Endothelial cell (in vitro differentiated cells): Measurements from ENCODE around the gene DOK5. TPM values are rescaled to one million over a fixed set of nuclear protein-coding genes. Genes with fewer than 3 reads are reported as not detected.

ENCODE experiments used
- DNase-seq: peaks from one replicate; pipeline ENCODE4 v3.0.0; 2021; ENCODE audit warnings: low spot score
- H3K27ac Mint-ChIP-seq: one replicate; pipeline ENCODE4 v1.8.0; 2021; ENCODE audit warnings: mixed read lengths, inconsistent platforms; ENCODE audit not compliant: unreplicated experiment
- H3K27me3 Mint-ChIP-seq: one replicate; pipeline ENCODE4 v1.8.0; 2021; ENCODE audit warnings: mild to moderate bottlenecking, moderate library complexity, mixed read lengths, inconsistent platforms; ENCODE audit not compliant: unreplicated experiment
- H3K36me3 Mint-ChIP-seq: one replicate; pipeline ENCODE4 v1.8.0; 2021; ENCODE audit warnings: mild to moderate bottlenecking, low read depth, mixed read lengths, inconsistent platforms; ENCODE audit not compliant: unreplicated experiment
- H3K4me1 Mint-ChIP-seq: one replicate; pipeline ENCODE4 v1.8.0; 2021; ENCODE audit warnings: mild to moderate bottlenecking, mixed read lengths, inconsistent platforms; ENCODE audit not compliant: unreplicated experiment
- H3K4me3 Mint-ChIP-seq: one replicate; pipeline ENCODE4 v1.8.0; 2021; ENCODE audit warnings: mild to moderate bottlenecking, mixed read lengths, inconsistent platforms; ENCODE audit not compliant: unreplicated experiment
- H3K9me3 Mint-ChIP-seq: one replicate; pipeline ENCODE4 v1.8.0; 2021; ENCODE audit warnings: mixed read lengths, inconsistent platforms; ENCODE audit not compliant: unreplicated experiment
- CTCF ChIP-seq: fragments of 200-600 bp; sonication (generic); IDR thresholded peaks from one replicate; pipeline ENCODE4 v1.5.0; 2021; ENCODE audit warnings: antibody characterized with exemption; ENCODE audit not compliant: unreplicated experiment
- total RNA-seq: library from RNA; stranded (reverse); fragmentation: NEBNext Ultra II Directional; extraction: Animal tissue kit (Norgen Biotek cat#: 25700); gene quantifications from one replicate; pipeline ENCODE4 v1.2.1, GENCODE V29; 2021; ENCODE audit not compliant: unreplicated experiment

DOK5 gene
- total RNA-seq, 1 donor from 2014 or later: 0.26 TPM

- Mint-ChIP-seq H3K27ac (peak overlapping the region; percentile 38), H3K9me3 (peaks cover 18% of the 10 kb centered on the region), H3K36me3 (no peaks in the 10 kb centered on the region), H3K27me3 (peaks cover 1% of the 10 kb centered on the region), H3K4me3 (no peak overlapping the region), H3K4me1 (no peaks in the 10 kb centered on the region)
- DNase-seq: no peak
- TF ChIP-seq CTCF: no peak
These were observed 206.5 kb downstream of the DOK5 start for GRCh38 chr20:54681869-54682268.

GRCh38 chr20:54688476-54688875 is 213.1 kb downstream of the DOK5 start:
- no peak for DNase-seq
- H3K27me3 Mint-ChIP-seq: peaks cover 1% of the 10 kb centered on the region
- no peak for TF ChIP-seq CTCF
- peaks cover 3% of the 10 kb centered on the region for H3K36me3 Mint-ChIP-seq
- H3K27ac Mint-ChIP-seq: no peak overlapping the region
- H3K9me3 Mint-ChIP-seq: peaks cover 39% of the 10 kb centered on the region
- no peak overlapping the region for H3K4me3 Mint-ChIP-seq
- no peaks in the 10 kb centered on the region for H3K4me1 Mint-ChIP-seq

GRCh38 chr20:54690323-54690722 is 214.9 kb downstream of the DOK5 start:
- Mint-ChIP-seq H3K9me3 (peaks cover 42% of the 10 kb centered on the region), H3K36me3 (peaks cover 3% of the 10 kb centered on the region)

GRCh38 chr20:54691327-54691726 is 215.9 kb downstream of the DOK5 start:
- H3K9me3 Mint-ChIP-seq: peaks cover 36% of the 10 kb centered on the region
- no peak overlapping the region for H3K4me3 Mint-ChIP-seq
- TF ChIP-seq CTCF: no peak
- H3K4me1 Mint-ChIP-seq: no peaks in the 10 kb centered on the region
- no peak for DNase-seq
- H3K27me3 Mint-ChIP-seq: no peaks in the 10 kb centered on the region
- H3K27ac Mint-ChIP-seq: no peak overlapping the region
- peaks cover 3% of the 10 kb centered on the region for H3K36me3 Mint-ChIP-seq

More at GRCh38 chr20:54690323-54690722, 214.9 kb downstream of the DOK5 start:
- Mint-ChIP-seq H3K4me1 (no peaks in the 10 kb centered on the region), H3K4me3 (no peak overlapping the region), H3K27ac (no peak overlapping the region), H3K27me3 (peaks cover 1% of the 10 kb centered on the region)
- DNase-seq: no peak
- TF ChIP-seq CTCF: no peak

- Mint-ChIP-seq H3K9me3 (peaks cover 39% of the 10 kb centered on the region), H3K36me3 (peaks cover 3% of the 10 kb centered on the region), H3K27ac (no peak overlapping the region), H3K4me3 (no peak overlapping the region), H3K4me1 (no peaks in the 10 kb centered on the region), H3K27me3 (no peaks in the 10 kb centered on the region)
- no peak for DNase-seq
- no peak for TF ChIP-seq CTCF
These were observed 216.9 kb downstream of the DOK5 start for GRCh38 chr20:54692168-54692887.
